Measurements from ENCODE around the gene RALGPS2.

RALGPS2 gene, protein sequence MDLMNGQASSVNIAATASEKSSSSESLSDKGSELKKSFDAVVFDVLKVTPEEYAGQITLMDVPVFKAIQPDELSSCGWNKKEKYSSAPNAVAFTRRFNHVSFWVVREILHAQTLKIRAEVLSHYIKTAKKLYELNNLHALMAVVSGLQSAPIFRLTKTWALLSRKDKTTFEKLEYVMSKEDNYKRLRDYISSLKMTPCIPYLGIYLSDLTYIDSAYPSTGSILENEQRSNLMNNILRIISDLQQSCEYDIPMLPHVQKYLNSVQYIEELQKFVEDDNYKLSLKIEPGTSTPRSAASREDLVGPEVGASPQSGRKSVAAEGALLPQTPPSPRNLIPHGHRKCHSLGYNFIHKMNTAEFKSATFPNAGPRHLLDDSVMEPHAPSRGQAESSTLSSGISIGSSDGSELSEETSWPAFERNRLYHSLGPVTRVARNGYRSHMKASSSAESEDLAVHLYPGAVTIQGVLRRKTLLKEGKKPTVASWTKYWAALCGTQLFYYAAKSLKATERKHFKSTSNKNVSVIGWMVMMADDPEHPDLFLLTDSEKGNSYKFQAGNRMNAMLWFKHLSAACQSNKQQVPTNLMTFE

DNA sequence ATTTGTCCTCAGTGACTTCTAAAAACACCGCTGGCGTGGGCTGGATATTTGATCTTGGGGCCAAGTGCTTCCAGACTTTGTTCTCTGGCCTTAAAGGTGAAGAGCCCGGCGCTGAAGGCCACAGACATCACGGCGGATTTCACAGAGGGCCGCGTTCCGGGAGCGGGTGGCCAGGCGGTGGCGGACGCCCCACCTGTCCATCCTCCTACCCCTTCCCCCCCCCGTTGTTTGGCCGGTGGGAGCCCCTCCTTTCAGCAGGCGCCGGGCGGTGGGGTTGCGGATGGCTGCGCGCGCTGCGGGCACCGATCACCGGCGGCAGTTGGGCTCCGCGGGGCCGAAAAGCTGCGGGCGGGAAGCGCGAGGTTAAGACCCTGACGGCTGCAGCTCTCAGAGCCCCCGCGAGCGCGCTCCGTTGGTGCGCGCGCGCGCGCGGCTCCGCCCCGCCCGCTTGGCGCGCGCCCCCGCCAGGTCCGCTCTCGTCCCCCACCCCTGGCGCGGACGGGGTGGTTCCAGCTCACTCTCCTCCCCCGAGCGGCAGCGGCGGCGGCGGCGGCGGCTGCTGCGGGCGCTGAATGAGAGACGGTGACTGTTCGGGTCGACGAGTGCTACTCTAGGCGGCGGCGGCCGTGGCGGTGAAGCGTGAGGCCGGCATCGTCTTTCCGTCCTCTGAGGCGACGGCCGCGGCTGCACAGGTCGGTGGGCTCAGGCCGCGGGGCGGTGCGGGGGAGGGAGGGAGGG is at the start of gene RALGPS2:
Gene RALGPS2 (plus strand): TSS at position 517 of the 738 bp plus-strand sequence. CDS start 51,521 bp downstream, outside the sequence.
- DNase-seq (ENCODE audit: low read depth) = no peak

DNA sequence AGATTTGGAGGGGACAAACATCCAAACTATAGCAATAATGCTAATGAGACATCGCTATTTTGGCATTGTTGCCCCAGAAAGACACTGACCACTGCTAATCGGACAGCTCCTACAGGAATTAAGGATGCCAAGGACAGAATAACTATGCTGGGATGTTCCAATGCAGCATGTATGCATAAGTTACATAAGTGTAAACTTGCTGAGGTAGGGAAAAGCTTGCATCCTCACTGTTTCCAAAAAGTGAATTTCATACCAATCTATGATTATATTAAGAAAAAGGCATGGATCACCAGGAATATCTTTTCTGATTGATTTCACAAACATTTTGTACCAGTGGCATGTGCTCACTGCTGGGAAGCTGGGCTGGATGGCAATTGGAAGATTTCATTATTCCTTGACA is 45.8 kb upstream of the RALGPS2 start:
- no peak for DNase-seq (ENCODE audit: low read depth)

DNA sequence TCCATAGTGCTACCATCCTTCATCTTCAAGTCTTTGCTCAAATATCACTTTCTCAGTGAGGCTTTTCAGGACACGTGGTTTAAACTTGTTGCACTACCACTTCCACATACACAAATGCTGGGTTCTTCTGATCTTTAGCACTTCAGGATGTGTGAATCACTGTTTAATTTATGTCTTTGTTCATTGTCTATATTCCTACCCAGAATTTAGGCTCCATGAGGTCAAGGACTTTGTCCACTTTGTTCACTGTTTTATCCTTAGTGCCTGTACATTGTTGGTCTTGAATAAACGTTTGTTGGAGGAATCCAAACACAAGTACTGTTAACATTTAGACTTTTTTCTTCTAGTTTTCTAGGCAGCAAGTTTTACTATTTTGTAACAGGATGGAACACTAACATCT is 42.6 kb upstream of the RALGPS2 start:
- DNase-seq (ENCODE audit: low read depth) = no peak

DNA sequence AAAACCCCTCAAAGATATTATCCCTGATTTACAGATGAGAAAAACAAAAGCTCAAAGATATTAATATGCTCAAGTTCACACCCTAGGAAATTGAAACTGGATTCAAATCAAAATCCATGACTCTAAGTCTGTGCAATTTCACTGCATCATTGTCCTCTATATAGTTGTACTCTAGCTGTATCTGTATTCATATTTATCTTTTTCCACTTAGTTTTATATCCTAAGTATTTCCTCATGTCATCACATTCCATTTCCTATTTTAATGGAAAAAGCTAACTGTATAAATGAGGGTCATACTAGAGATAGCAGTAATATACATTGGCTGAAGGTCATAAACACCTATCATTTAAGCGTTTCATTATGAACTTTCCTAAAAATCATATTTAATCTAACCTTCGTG is 42.2 kb upstream of the RALGPS2 start:
- no peak for DNase-seq (ENCODE audit: low read depth)

DNA sequence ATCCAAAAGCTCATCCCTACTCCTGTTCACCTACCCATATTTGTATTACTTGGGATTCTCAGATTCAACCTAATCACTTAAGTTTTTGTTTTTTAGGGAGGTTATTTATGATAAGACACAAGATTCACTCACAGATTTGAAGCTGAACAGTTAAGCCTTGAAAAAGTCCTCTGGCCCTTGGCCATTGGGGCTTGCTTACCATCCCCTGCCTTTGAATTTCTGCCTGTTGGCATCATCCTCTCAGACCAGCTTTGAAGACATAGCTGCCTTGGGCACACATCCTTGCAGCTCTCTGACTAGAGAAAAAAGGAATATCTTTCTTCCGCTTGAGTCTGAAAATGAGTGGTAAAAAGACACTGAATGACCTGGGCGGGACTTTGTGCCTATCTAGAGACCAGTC is 41.8 kb upstream of the RALGPS2 start:
- no peak for DNase-seq (ENCODE audit: low read depth)

DNA sequence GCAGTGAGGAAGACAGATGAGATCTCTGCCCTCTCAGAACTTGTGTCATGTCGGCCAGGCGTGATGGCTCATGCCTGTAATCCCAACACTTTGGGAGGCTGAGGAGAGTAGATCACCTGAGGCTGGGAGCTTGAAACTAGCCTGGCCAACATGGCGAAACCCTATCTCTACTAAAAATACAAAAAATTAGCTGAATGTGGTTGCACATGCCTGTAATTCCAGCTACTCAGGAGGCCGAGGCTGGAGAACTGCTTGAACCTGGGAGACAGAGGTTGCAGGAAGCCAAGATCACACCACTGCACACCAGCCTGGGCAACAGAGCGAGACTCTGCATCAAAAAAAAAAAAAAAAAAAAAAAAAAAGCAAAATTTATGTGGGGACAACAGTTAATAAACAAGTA is 40.9 kb upstream of the RALGPS2 start:
- no peak for DNase-seq (ENCODE audit: low read depth)

DNA sequence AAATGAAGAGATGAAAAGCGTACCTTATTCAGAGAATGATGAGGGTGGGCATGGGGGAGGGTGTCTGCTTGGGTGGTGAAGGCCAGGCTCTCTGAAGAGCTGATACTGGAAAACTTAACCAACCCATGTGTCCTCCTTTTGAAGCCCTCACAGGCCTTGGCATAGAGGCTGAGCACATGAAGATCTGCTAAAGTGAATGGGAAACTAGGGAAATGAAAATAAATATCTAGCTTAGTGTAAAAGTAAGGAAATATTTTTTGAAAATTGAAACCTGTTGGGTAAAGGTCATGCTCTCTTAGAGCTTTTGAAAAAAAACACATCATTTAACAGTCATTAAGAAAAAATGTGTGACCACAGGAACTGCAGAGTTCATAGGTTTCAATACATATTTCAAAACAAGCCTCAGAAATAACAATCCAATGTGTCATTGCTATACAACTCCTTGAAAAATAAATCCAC is 40.5 kb upstream of the RALGPS2 start:
- no peak for DNase-seq (ENCODE audit: low read depth)

DNA sequence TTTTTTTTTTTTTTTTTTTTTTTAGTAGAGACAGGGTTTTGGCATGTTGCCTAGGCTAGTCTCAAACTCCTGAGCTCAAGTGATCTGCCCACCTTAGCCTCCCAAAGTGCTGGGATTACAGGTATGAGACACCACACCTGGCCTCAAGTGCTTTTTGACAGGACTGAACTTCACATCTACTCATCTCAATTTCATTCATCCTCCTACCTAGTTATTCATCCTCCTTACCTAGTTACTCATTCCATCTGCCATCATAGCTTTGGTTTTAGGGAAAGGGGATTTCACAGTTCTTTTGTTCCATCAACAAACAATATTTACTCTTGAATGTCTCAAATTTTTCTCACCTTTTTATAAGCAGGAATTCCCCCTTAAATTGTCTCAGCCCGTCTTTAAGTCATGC is 38.6 kb upstream of the RALGPS2 start:
- no peak for DNase-seq (ENCODE audit: low read depth)

DNA sequence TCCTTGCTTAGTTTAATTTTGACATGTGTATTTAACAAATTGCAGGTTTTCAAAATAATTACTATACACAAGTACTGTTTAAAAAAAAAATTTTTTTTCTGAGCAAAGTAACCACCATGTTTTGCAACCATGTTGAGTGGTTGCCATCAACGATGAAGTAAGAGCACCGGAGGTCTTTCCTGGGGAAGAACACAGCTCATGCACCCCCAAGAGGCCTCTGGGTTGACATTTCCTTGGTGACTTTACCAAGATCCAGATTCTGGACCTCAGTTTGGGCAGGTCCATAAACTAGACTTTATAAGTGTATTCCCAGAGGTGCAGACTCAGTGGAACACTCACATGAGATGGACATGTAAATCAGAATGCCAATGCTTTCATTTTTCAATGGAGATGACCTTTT is 36.8 kb upstream of the RALGPS2 start:
- DNase-seq (ENCODE audit: low read depth) = no peak

DNA sequence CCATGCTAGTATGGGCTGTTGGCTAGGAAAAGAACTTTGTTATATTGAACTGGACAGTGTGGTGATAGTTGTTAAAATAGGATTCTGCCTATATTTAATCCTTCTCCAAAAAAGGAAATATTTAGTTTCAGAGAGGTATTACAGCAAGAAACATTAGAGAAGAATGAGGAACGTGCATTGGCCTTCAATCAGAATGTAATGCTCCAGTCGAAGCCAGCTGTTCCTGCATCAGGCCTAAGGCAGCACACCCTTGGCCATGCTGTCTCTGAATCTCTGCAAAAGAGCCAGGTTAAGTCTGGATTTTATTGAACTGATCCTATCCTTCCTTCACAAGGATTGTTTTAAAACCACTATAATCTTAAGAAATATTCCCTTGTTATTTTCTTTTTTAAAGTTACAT is 35.3 kb upstream of the RALGPS2 start:
- no peak for DNase-seq (ENCODE audit: low read depth)

DNA sequence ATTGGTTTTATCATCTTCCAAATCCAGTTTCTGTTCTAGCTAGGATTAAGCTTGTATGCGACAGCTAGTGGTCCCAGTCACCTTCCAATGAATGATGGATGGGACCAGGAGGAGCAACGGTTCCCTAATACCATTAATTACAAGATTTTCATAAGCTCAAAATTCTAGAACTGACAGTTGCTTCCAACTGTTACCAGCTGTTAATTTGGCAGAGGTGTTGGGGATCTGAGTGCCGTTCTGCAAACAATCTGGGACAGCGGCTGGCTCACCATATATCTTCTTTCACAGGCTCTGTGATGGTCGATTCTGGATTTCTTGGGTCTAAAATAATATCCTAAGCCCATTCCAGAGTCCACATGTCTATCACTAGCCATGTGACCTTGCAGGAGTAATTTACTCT is 34.5 kb upstream of the RALGPS2 start:
- DNase-seq (ENCODE audit: low read depth) = no peak

DNA sequence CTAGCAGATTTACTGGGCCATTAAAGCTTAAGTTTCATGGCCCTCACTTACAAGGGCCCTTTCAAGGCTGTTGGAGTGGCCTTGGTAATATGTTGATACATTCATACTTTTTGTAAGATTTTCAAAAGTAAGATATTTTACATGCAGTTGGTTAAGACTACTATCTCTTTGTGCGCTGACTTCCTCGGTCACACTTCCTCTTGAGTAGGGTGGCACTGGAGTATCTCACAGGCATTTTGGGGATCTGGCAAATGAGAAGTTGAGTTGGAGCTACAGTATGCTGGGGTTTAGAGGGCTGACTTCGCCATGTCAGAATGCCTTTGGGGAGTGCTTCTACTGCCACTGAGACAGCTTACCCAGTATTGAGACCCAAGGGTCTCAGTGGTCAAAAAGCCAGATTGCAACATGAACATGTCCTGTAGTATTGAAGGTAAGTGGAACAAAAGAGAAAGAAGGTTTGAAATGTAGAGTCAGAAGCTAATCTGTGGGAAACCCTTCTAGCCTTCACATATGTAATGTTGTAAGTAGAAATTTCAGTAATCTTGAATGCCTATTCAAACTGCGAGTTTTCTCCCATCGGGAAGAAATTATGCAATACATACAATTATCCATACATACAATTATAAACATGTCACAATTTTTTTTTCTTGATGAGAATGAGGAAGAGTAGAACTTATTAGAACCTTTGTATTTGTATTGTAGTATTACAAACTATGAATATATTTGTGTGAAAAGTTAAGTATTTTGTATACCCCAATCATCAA is 32.3 kb upstream of the RALGPS2 start:
- DNase-seq (ENCODE audit: low read depth) = no peak

DNA sequence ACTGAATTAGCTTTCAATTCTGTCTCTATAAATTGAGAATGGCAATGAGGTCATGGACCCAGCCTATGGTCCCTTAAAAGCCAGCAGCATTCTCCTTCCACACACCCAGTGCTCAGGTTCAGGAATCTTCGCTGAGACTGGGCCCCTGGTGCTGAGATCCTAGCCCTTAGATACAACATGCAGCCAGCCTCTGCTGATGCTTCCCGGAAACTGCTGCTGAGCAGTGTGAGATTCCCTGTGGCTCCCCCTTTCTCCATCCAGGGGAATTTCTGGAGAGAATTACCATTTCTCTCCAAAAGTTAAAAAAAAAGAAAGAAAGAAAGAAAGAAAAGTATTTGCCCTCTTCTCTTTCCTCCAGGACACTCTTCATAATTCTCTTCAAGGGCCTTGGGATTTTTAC is 31.7 kb upstream of the RALGPS2 start:
- no peak for DNase-seq (ENCODE audit: low read depth)

DNA sequence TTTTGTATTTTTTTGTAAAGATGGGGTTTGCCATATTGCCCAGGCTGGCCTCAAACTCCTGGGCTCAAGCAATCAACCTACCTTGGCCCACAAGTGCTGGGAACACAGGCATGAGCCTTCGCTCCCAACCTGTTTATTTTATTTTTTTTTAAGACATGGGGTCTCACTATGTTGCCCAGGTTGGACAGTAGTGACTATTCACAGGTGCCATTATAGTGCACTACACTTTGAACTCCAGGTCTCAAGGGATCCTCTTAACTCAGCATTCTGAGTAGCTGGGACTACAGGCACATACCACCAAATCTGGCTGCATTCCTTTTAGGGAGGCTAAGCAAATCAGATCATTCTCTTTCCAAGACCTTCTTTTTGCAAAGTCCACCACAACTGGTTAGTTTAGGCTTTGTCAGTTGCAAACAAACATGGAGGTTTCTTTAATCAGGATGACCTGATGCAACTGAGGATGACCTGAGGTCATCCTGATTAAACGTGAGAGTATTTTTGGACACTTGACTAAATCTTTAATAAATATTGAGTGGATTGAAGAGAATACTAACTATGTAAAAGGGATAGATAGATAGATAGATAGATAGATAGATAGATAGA is 30.0 kb upstream of the RALGPS2 start:
- DNase-seq (ENCODE audit: low read depth) = no peak

DNA sequence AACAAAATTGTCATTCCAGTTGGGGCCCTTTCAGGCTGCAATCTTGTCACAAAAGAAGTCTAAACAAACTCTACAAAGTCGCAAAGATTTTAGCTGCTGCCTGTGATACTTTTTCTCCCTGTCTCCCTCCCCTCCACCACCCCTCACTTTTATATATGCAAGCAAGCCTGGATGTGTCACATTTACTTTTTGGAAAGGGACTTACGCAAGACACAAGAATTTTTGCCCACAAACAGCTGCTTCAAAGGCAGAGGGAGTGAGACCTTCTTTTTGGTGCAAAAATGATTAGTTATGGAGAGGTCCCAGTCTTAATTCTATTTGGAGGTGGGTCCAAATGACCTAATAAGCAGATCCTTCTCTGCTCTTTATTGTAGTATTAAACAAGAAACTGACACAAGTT is 22.9 kb upstream of the RALGPS2 start:
- DNase-seq (ENCODE audit: low read depth) = no peak

DNA sequence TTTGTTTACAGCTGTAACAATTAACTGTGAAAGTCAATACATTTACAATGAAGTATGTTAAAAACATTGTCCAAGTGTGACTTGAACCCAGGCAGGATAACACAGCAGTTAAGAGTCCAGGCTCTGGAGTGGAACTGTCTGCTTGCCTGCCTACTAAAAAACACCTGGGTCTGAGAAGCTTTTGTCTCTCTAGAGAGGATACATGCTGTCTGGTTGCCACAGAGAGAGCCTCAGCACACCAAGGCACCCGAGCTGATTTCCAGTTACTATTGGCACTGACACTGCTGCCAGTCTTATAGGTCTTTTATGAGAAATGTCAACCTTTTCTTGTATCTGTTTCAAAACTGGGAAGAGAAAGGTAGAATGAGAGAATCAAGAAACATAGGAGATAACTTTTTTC is 20.2 kb upstream of the RALGPS2 start:
- no peak for DNase-seq (ENCODE audit: low read depth)

DNA sequence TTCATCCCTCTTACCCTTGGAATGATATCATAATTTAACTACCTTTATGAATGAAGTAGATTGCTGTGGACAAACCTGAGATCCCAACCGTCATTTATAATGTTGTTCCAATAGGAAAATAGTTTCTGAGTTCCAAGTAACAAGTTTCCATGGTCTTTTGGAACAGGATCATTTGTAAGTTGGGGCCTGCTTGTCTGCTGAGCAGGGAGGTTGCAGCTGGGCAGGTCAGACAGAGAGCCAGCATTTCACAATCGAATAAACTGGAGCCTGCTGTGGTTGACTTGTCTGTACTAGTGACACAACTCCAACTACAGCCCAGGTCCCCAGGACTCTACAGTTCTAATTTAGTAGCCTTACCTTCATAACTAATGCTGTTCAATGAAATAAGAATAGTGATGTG is 18.6 kb upstream of the RALGPS2 start:
- no peak for DNase-seq (ENCODE audit: low read depth)

DNA sequence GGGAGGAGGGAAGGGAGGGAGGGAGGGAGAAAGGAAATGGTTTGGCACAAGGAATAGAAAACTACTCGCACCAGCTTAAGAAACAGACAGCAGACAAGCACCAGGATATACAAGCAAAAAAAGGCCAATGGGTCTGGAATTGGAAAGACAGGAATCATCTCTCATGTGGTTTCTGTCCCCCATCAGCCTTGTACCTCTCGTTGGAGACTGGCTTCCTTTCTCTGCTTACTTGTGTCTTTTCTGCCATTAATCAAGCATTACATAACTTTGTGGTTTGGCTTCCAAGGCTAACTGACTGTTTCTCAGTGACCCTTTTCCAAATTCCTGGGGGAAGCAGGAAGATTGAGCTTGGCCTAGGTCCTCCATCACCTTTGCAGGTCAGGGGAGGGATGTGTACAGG is 11.8 kb upstream of the RALGPS2 start:
- no peak for DNase-seq (ENCODE audit: low read depth)

DNA sequence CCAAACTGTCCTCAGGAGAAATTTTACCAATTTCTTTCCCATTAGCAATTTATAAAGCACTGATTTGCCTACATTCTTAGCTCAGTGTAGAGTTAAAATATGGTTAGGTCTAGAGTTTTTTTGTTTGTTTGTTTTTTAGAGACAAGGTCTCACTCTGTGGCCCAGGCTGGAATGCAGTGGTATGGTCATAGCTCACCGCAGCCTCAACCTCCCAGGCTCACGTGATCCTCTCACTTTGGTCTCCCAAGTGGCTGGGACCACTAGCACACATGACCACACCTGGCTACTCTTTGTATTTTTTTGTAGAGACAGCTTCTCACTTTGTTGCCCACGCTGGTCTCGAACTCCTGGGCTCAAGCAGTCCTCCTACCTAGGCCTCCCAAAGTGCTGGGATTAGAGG is 10.6 kb upstream of the RALGPS2 start:
- DNase-seq (ENCODE audit: low read depth) = no peak

DNA sequence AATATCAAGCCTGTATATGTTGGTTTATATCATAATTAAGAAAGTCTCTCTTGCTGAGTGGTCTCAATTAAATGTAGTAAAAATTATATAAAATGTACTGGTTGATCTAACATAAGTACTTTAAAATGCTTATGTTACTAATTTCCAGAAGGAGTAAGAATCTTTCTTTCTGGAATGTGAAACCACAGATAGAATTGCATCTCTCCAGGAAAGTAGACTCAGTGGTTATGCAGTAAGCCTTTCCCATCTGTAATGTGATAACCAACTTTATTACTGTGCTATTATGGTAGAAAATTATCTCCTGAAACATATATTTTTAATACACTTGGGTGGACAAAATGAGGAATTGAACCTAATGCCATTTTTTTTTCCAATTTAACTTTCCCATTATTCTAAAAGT is 8.9 kb upstream of the RALGPS2 start:
- no peak for DNase-seq (ENCODE audit: low read depth)

DNA sequence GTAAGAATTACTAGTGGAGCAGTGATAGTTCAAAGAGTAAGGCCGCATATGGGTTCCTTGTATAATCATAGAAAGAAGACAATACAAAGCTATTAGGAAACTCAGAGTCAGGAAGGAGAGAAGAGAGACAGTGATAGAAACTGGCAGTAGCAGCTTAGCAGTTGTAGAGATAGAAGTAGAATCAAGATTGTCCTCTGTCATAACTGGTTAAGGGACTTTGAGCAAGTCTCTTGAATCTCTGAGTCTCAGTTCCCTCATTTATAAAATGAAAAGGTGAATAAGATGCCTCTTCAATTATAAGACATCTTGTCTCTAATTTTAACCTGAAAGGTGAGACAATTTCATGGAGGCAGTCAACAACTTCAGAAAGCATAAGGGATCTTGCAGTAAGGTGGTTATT is 6.5 kb upstream of the RALGPS2 start:
- no peak for DNase-seq (ENCODE audit: low read depth)

DNA sequence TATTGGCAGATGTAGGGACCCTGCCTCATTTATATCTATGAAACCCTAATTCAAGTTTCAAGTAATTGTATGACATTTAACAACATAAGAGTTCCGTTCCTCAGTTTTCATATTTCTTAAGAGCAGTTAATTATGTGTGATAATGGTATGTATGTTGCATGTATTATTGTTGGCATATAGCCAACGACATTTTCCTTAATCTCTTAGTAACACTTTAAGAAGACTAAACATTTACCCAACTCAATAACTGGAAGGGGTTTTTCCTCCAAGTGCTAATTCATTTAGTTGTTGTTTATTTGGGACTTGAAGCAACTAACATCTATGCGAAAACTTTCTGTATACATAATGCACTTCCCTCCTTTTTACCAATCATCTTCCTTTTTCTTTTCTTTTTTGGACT is 1.5 kb upstream of the RALGPS2 start:
- DNase-seq (ENCODE audit: low read depth) = no peak
